Measurements from ENCODE around the gene BYSL.

Gene BYSL

GRCh38 chr6:41976794-41977484 is 55.6 kb downstream of the BYSL start:
- no peak for DNase-seq (ENCODE audit: low spot score)

Measured in ecto neural progenitor cell (in vitro differentiated cells).